ENCODE results near the gene LYRM4.

LYRM4 gene

GRCh38 chr6:5260661-5261544 lies at the start of gene LYRM4, which contains the start of gene FARS2:
LYRM4 (minus strand) TSS chr6:5260950; CDS start chr6:5260733, 217 bp downstream.
FARS2 (plus strand) TSS chr6:5261513.
- H3K4me1 Mint-ChIP-seq: peaks cover 17% of the 10 kb centered on the region
- peak; percentile 31 to 48 (median 44) for TF ChIP-seq CTCF (IDR thresholded peaks at IDR 0.05; ENCODE audit: unreplicated experiment in 3 of 3)
- H3K4me3 Mint-ChIP-seq: peak within 1 kb of the TSS; percentile 92 to 99 (median 97)
- H3K9me3 Mint-ChIP-seq: no peaks in the 10 kb centered on the region
- H3K36me3 Mint-ChIP-seq (ENCODE audit: low read depth): peaks cover 23% of the 10 kb centered on the region
- H3K27ac Mint-ChIP-seq: peak within 1 kb of the TSS; percentile 99 to 100 (median 100)
- H3K27me3 Mint-ChIP-seq (ENCODE audit: low read depth): no peaks in the 10 kb centered on the region

GRCh38 chr6:5308066-5308465 lies 47.3 kb upstream of the LYRM4 start:
- no peak for TF ChIP-seq CTCF (IDR thresholded peaks at IDR 0.05; ENCODE audit: unreplicated experiment in 3 of 3)
- Mint-ChIP-seq H3K27ac (no peak overlapping the region), H3K4me3 (no peak overlapping the region), H3K9me3 (no peaks in the 10 kb centered on the region), H3K27me3 (ENCODE audit: low read depth) (peaks cover 36% of the 10 kb centered on the region), H3K4me1 (peaks cover 12% of the 10 kb centered on the region), H3K36me3 (ENCODE audit: low read depth) (peaks cover 6% of the 10 kb centered on the region)

- no peak for TF ChIP-seq CTCF (IDR thresholded peaks at IDR 0.05; ENCODE audit: unreplicated experiment in 3 of 3)
- Mint-ChIP-seq H3K27ac (no peak overlapping the region), H3K36me3 (ENCODE audit: low read depth) (peaks cover 6% of the 10 kb centered on the region), H3K9me3 (no peaks in the 10 kb centered on the region), H3K4me3 (no peak overlapping the region), H3K4me1 (peaks cover 19% of the 10 kb centered on the region), H3K27me3 (ENCODE audit: low read depth) (peaks cover 42% of the 10 kb centered on the region)
Observed at GRCh38 chr6:5307058-5307457, 46.3 kb upstream of the LYRM4 start.

GRCh38 chr6:5305968-5306626 lies 45.3 kb upstream of the LYRM4 start:
- Mint-ChIP-seq H3K4me3 (no peak overlapping the region), H3K4me1 (peaks cover 19% of the 10 kb centered on the region), H3K27ac (peak overlapping the region in 1 of 3 experiments; percentile 2), H3K9me3 (no peaks in the 10 kb centered on the region), H3K36me3 (ENCODE audit: low read depth) (peaks cover 6% of the 10 kb centered on the region), H3K27me3 (ENCODE audit: low read depth) (peaks cover 49% of the 10 kb centered on the region)
- no peak for TF ChIP-seq CTCF (IDR thresholded peaks at IDR 0.05; ENCODE audit: unreplicated experiment in 3 of 3)

GRCh38 chr6:5303682-5304081 lies 42.9 kb upstream of the LYRM4 start:
- Mint-ChIP-seq H3K36me3 (ENCODE audit: low read depth) (peaks cover 6% of the 10 kb centered on the region), H3K4me1 (peaks cover 19% of the 10 kb centered on the region), H3K27me3 (ENCODE audit: low read depth) (peaks cover 40% of the 10 kb centered on the region), H3K4me3 (no peak overlapping the region), H3K27ac (no peak overlapping the region), H3K9me3 (no peaks in the 10 kb centered on the region)
- no peak for TF ChIP-seq CTCF (IDR thresholded peaks at IDR 0.05; ENCODE audit: unreplicated experiment in 3 of 3)
